Measurements from ENCODE around the gene NR2C1.

NR2C1 gene

DNA sequence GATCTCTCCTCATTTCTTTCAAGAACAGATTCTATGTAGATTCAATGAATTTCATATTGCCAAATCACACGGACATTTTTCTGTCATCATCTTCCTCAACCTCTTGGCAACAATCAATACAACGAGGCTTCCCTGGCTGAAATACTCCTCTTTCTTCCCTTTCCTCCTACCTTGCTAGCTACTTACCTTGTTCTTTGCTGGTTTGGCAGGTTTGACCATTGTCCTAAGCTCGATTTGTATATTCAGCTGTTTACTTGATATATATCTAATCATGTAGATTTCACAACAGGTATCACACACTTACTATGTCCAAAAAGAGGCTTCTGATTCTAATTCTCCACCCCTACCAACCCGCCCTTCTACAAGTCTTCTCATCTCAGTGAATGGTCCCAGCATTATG is 93.5 kb downstream of the NR2C1 start:
- no peak overlapping the region for H3K4me3 ChIP-seq (ENCODE audit: low read depth, low read length)
- in situ Hi-C loops (cut with HindIII; ENCODE audit: low sequenced_read_pairs): no loop called here
- TF ChIP-seq CTCF (IDR thresholded peaks at IDR 0.05; ENCODE audit: low read depth, low read length): no peak
- no peak for DNase-seq (ENCODE audit: low read depth, low spot score)

DNA sequence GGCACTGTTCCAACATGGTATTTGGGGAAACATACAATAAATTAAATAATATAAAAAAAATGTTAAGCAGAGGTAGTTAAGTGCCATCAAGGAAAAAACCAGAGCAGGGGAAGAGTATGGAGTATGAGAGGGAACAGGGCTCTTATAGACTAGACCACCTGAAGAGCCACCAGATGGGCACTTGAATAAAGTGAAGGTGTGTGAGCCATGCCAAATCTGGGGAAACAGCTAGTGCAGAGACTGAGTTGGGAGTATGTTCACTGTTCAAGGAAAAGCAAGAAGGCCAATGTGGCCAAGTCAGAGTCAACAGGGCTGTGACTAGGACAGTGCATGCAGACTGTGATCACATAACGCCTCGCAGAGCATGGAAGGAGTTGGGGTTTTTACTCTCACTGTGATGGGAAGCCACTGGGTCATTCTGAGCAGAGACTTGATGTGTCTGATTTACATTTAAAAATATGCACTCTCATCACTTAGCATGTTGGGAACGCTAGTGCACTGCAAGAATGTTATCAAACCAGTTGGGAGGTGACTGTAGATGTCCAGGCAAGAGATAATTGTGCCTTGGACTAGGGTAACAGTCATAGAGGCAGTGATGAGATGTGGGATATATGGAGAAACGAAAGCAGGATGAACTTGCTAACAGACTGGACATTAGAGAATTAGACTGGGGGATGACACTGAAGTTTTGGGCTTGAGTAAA is 95.5 kb downstream of the NR2C1 start:
- no peak overlapping the region for H3K4me3 ChIP-seq (ENCODE audit: low read depth, low read length)
- DNase-seq (ENCODE audit: low read depth, low spot score): no peak
- in situ Hi-C loops (cut with HindIII; ENCODE audit: low sequenced_read_pairs): no loop called here
- TF ChIP-seq CTCF (IDR thresholded peaks at IDR 0.05; ENCODE audit: low read depth, low read length): no peak

DNA sequence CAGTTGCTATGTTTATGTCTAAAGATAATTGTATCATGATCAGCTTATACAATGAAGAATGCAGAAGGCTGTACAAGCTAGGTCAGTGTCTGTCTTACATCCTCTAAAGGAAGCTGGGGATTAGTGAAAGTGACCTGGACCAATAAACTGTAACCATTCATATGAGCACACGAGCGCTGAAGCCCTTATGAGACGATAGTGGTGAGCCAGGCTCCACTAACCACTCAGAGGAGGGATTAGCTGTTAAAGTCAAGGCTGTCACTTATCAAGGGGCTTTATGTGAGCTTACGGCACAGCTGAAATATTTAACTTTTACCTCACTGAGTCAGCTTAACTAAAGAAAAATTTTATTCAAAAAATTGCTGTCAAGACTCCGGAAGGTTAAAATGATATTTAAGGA is 100.2 kb downstream of the NR2C1 start:
- no peak overlapping the region for H3K4me3 ChIP-seq (ENCODE audit: low read depth, low read length)
- in situ Hi-C loops (cut with HindIII; ENCODE audit: low sequenced_read_pairs): no loop called here
- no peak for DNase-seq (ENCODE audit: low read depth, low spot score)
- TF ChIP-seq CTCF (IDR thresholded peaks at IDR 0.05; ENCODE audit: low read depth, low read length): no peak

DNA sequence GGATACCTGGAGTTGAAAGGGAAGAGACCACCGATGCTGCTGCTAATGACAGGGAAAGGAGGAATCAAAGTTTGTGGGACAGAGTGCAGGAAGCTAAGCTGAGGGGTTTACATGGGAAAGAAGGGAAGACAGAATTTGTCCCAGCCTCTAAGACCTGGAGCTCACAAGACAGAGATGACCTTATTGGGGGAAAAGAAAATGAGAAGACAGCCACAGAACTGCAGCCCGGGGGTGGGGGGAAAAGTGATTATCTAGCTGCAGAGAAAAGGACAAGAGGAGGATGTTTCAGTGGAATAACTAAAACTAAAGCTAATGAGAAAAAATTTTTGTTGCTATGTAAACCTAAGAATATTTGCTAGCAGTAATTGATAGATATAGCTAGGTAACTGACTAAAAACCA is 100.6 kb downstream of the NR2C1 start:
- no peak overlapping the region for H3K4me3 ChIP-seq (ENCODE audit: low read depth, low read length)
- DNase-seq (ENCODE audit: low read depth, low spot score): no peak
- in situ Hi-C loops (cut with HindIII; ENCODE audit: low sequenced_read_pairs): no loop called here
- TF ChIP-seq CTCF (IDR thresholded peaks at IDR 0.05; ENCODE audit: low read depth, low read length): no peak

DNA sequence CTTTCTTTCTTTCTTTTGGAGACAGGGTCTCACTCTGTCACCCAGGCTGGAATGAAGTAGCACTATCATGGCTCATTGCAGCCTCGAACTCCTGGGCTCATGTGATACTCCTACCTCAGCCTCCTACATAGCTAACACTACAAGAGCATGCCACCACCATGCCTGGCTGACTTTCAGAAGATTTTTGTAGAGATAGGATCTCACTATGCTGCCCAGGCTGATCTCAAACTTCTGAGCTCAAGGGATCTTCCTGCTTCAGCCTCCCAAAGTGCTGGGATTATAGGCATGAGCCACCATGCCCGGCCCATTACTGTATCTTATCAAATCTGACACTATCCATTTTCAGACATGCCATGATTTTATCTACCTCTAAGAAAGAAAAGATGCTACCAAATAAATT is 101.5 kb downstream of the NR2C1 start:
- no peak for DNase-seq (ENCODE audit: low read depth, low spot score)
- H3K4me3 ChIP-seq (ENCODE audit: low read depth, low read length): no peak overlapping the region
- no peak for TF ChIP-seq CTCF (IDR thresholded peaks at IDR 0.05; ENCODE audit: low read depth, low read length)
- in situ Hi-C loops (cut with HindIII; ENCODE audit: low sequenced_read_pairs): no loop called here

DNA sequence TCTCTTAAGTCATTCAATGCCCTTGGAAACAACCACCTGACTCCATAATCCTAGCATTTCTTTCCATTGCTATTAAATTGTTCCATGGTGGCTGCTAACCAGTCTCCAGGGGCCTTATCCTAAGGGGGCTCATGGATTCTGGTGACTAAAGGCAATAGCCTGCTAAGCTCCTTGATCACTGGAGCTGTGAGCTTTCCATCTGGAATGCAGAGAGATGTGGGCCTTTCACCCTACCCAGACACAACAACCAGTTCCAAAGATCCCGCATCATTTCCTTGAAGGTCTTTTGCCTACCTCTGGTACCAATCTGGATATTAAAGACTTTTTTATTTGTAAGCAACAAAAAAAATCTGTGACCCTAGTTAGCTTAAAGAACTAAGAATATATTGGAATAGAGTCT is 102.9 kb downstream of the NR2C1 start:
- no peak for DNase-seq (ENCODE audit: low read depth, low spot score)
- no peak overlapping the region for H3K4me3 ChIP-seq (ENCODE audit: low read depth, low read length)
- no peak for TF ChIP-seq CTCF (IDR thresholded peaks at IDR 0.05; ENCODE audit: low read depth, low read length)
- in situ Hi-C loops (cut with HindIII; ENCODE audit: low sequenced_read_pairs): no loop called here

Measured in astrocyte of the spinal cord (primary cell).